Gastroesophageal sphincter (tissue), 4 donors: ENCODE measurements around the gene CCNG2. TPM values are rescaled to one million over a fixed set of nuclear protein-coding genes. Genes with fewer than 3 reads are reported as not detected.

Experiments used
- ATAC-seq: fragments of 150-250 bp; one replicate; pipeline ENCODE4 v1.9.1; 2016; ENCODE audit warnings: mild to moderate bottlenecking, moderate library complexity
- H3K27ac ChIP-seq, 4 donors: fragments of 200-600 bp; sonication (generic) in 3 of 4; 1 replicate in 3 of 4; 2 replicates in 1 of 4; pipeline ENCODE4 v1.5.1; 2016 to 2019
- H3K27me3 ChIP-seq: fragments of 200-600 bp; sonication (generic); one replicate; pipeline ENCODE4 v1.5.1; 2019
- H3K36me3 ChIP-seq, 2 donors: fragments of 200-600 bp; sonication (generic); one replicate each; pipeline ENCODE4 v1.5.1; 2019; ENCODE audit warnings: control low read depth in 1 of 2
- H3K4me1 ChIP-seq, 3 donors: fragments of 200-600 bp; sonication (generic); 1 replicate in 2 of 3; 2 replicates in 1 of 3; pipeline ENCODE4 v1.5.1; 2016 to 2019; ENCODE audit warnings: control low read depth in 2 of 3
- H3K4me3 ChIP-seq, 2 donors: fragments of 200-600 bp; sonication (generic); one replicate each; pipeline ENCODE4 v1.5.1; 2019; ENCODE audit warnings: mild to moderate bottlenecking in 1 of 2, moderate library complexity in 1 of 2
- H3K9me3 ChIP-seq, 3 donors: fragments of 200-600 bp; sonication (generic); one replicate each; pipeline ENCODE4 v1.5.1; 2017 to 2019; ENCODE audit warnings: control low read depth in 2 of 3
- EP300 ChIP-seq: sonication (generic); formaldehyde crosslinking; IDR thresholded peaks from one replicate; pipeline ENCODE4 v1.6.1; 2017; ENCODE audit warnings: antibody characterized with exemption, mild to moderate bottlenecking
- POLR2A ChIP-seq, 2 donors: fragments of 450-650 bp; IDR thresholded peaks; one replicate each; pipeline ENCODE4 v1.6.1; 2017; ENCODE audit warnings: antibody characterized with exemption in 2 of 2, mild to moderate bottlenecking in 2 of 2, moderate library complexity in 1 of 2
- POLR2AphosphoS5 ChIP-seq: sonication (generic); formaldehyde crosslinking; IDR thresholded peaks from one replicate; pipeline ENCODE4 v1.6.1; 2017; ENCODE audit warnings: antibody characterized with exemption
- WGBS, 2 donors: methylation state at CpG; one replicate each; pipeline ENCODE4 v1.1.5; 2018; ENCODE audit warnings: low coverage in 1 of 2; 5-methylcytosine and 5-hydroxymethylcytosine counted together
- total RNA-seq, 4 donors: library from RNA; depleted of rRNA; stranded (reverse); fragments of >200 nt; gene quantifications; one replicate each; pipeline ENCODE4 v1.1.0, GENCODE V29; 2016
- TF ChIP-seq, protein P1 (sequence below), 4 experiments: fragments of 200-600 bp in 2 of 4; fragments of 450-650 bp in 2 of 4; sonication (generic) in 1 of 4; IDR thresholded peaks; one replicate each; pipeline ENCODE4 v1.5.1; 2017 to 2019; ENCODE audit warnings: antibody characterized with exemption in 4 of 4, mild to moderate bottlenecking in 2 of 4, moderate library complexity in 2 of 4

CCNG2 gene, protein sequence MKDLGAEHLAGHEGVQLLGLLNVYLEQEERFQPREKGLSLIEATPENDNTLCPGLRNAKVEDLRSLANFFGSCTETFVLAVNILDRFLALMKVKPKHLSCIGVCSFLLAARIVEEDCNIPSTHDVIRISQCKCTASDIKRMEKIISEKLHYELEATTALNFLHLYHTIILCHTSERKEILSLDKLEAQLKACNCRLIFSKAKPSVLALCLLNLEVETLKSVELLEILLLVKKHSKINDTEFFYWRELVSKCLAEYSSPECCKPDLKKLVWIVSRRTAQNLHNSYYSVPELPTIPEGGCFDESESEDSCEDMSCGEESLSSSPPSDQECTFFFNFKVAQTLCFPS
- 10 to 100 TPM; 19.3 to 27.1 (median 22.4) TPM for total RNA-seq

DNA sequence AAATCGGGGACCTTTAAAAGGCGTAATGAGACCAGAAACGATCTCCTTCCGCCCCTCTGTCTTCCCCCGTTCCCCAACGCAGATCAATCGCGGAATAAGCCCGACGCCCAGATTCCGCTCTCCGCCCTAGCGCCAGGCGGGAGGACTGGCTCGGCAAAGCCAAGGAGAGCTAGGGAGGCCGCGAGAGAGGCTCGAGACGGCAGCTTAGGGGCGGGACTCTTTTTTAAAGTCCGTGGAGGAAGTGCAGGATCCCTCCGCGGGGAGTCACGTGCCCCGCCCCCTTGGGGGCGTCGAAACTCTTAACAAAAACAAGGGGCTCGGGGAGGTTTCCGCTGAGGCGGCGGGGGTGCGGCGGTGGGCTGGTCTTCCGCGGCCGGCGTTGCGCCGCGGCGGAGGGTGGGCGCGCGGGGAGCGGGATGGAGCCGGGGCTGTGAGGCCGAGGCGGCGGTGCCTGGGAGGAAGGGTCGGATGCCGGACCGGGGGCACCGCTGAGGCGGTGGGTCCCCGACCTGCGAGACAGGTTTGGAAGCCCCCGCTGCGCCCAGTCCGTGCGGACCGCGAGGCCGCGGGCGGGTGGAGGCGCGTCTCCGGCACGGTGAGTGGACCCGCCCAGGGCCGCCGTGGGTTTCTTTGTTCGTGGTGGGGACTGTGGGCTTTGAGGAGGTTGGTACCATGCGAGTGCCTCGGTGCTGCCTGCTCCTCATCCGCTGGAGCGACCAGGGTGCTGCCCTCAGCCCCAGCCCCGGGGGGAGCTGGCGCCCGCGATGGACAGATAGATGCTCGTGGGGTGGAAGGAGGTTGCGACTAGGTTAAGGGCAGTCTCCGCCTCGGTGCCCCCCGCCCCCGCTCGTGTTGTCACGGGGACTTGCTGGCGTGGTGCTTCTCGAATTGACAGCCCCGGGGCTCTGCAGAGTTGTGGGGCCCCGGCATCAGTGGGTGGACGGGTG, at the start of gene CCNG2:
TSS of gene CCNG2 (plus strand) at position 296 of the 947 bp plus-strand sequence. CDS start 1,326 bp downstream, outside the sequence.
- H3K9me3 ChIP-seq = no peaks in the 10 kb centered on the region
- peak; percentile 52 for ATAC-seq
- TF ChIP-seq EP300 (no peak), POLR2AphosphoS5 (peak; percentile 71), POLR2A (IDR thresholded peaks at IDR 0.05) (peak; percentile 83 to 90)
- TF ChIP-seq, protein P1, sequence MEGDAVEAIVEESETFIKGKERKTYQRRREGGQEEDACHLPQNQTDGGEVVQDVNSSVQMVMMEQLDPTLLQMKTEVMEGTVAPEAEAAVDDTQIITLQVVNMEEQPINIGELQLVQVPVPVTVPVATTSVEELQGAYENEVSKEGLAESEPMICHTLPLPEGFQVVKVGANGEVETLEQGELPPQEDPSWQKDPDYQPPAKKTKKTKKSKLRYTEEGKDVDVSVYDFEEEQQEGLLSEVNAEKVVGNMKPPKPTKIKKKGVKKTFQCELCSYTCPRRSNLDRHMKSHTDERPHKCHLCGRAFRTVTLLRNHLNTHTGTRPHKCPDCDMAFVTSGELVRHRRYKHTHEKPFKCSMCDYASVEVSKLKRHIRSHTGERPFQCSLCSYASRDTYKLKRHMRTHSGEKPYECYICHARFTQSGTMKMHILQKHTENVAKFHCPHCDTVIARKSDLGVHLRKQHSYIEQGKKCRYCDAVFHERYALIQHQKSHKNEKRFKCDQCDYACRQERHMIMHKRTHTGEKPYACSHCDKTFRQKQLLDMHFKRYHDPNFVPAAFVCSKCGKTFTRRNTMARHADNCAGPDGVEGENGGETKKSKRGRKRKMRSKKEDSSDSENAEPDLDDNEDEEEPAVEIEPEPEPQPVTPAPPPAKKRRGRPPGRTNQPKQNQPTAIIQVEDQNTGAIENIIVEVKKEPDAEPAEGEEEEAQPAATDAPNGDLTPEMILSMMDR (IDR thresholded peaks at IDR 0.05) = peak in 1 of 4 experiments; percentile 19
- peaks cover 0 to 31% (median 7%) of the 10 kb centered on the region in 3 donors for H3K4me1 ChIP-seq
- H3K4me3 ChIP-seq = peak within 1 kb of the TSS; percentile 73 to 98
- 0% methylated on average over 1 to 10 of the region's 94 CpGs for WGBS, 2 donors
- no peaks in the 10 kb centered on the region for H3K27me3 ChIP-seq
- peaks cover 0 to 29% of the 10 kb centered on the region in 2 donors for H3K36me3 ChIP-seq
- peak within 1 kb of the TSS; percentile 80 to 98 (median 90) for H3K27ac ChIP-seq

DNA sequence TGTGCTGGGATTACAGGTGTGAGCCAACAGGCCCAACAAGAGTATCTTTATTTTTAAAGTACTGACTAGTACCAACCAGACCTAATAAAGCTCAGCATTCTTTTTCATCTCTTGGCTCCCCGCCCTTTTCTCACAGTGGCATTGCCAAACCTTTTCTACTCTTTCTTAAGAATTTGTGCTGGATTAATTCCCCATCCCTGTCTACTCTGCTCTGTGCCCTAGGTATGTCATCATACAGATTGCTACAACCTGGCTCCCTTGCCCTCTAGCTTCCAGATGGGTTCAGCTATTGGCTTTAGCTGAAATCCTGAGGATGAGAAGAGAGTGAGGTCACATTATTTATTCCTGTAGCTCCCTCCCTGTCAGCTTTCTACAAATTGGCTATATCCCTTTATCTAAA, 46.3 kb upstream of the CCNG2 start:
- H3K36me3 ChIP-seq = no peaks in the 10 kb centered on the region
- no peak overlapping the region for H3K4me3 ChIP-seq
- peaks cover 0 to 2% (median 0%) of the 10 kb centered on the region in 3 donors for H3K4me1 ChIP-seq
- H3K27ac ChIP-seq = peak overlapping the region in 1 of 4 donors; percentile 24
- peak; percentile 46 for ATAC-seq
- H3K27me3 ChIP-seq = no peaks in the 10 kb centered on the region
- TF ChIP-seq EP300 (no peak), POLR2A (IDR thresholded peaks at IDR 0.05) (no peak)
- WGBS, 2 donors = 100% methylated on average over 1 of the region's 1 CpG; no CpG with 5 or more reads in 1 of the 2 donors
- H3K9me3 ChIP-seq = no peaks in the 10 kb centered on the region

- Histone ChIP-seq H3K27ac (no peak overlapping the region), H3K27me3 (no peaks in the 10 kb centered on the region), H3K4me1 (no peaks in the 10 kb centered on the region), H3K36me3 (no peaks in the 10 kb centered on the region), H3K4me3 (no peak overlapping the region), H3K9me3 (no peaks in the 10 kb centered on the region)
- no peak for ATAC-seq
- TF ChIP-seq POLR2AphosphoS5 = no peak
- TF ChIP-seq, protein P1 (IDR thresholded peaks at IDR 0.05) = no peak
- TF ChIP-seq POLR2A (IDR thresholded peaks at IDR 0.05) = no peak
- WGBS, 2 donors = no CpG with 5 or more reads among the region's 29 CpGs
Measured at GRCh38 chr4:77113069-77113468, 43.9 kb upstream of the CCNG2 start.

DNA sequence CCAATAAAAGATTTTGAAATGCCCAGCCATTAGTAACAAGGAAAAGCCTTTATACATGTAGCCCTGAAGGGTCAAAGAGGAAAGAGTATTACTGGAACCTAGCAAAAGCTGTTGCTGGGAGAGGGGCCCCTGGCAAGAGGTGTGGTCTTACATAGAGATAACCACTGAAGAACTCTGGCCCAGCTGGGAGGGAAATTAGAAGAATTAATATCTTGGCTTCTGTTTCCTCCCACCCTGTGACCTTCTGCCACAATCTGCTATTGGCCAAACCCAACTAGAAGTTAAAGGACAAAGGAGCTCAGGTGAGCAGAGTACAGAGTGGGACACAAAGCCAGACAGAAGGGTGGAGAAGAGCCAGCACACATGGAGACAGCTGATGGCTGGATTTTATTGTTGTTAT, 39.3 kb upstream of the CCNG2 start:
- Histone ChIP-seq H3K27ac (no peak overlapping the region), H3K9me3 (no peaks in the 10 kb centered on the region), H3K4me3 (no peak overlapping the region), H3K36me3 (no peaks in the 10 kb centered on the region), H3K4me1 (no peaks in the 10 kb centered on the region), H3K27me3 (no peaks in the 10 kb centered on the region)
- TF ChIP-seq, protein P1 (IDR thresholded peaks at IDR 0.05) = no peak
- TF ChIP-seq POLR2A (IDR thresholded peaks at IDR 0.05) (no peak), EP300 (no peak), POLR2AphosphoS5 (no peak)
- ATAC-seq = no peak

- H3K4me1 ChIP-seq = no peaks in the 10 kb centered on the region
- H3K4me3 ChIP-seq = no peak overlapping the region
- no peak for ATAC-seq
- H3K36me3 ChIP-seq = no peaks in the 10 kb centered on the region
- 86 to 96% methylated on average over 4 to 8 of the region's 8 CpGs for WGBS, 2 donors
- TF ChIP-seq, protein P1 (IDR thresholded peaks at IDR 0.05) = no peak
- TF ChIP-seq EP300 (no peak), POLR2A (IDR thresholded peaks at IDR 0.05) (no peak), POLR2AphosphoS5 (no peak)
- no peaks in the 10 kb centered on the region for H3K9me3 ChIP-seq
- no peaks in the 10 kb centered on the region for H3K27me3 ChIP-seq
- no peak overlapping the region for H3K27ac ChIP-seq
Measured at GRCh38 chr4:77120886-77121508, 36.0 kb upstream of the CCNG2 start.
